Kidney capillary endothelial cell (primary cell): ENCODE results near the gene DUOXA1.
"Not testable (repeated sequence)": the region's sequence is repeated elsewhere in the genome, so short reads cannot be mapped to it uniquely, and the experiment has no call there.

ENCODE experiments used
- DNase-seq: peaks from one replicate; pipeline ENCODE4 v3.0.0-alpha.2; 2018; ENCODE audit warnings: low spot score

DUOXA1 gene

GRCh38 chr15:45089712-45090373 is 39.8 kb downstream of the DUOXA1 start:
- DNase-seq: no peak

- DNase-seq: no peak
Observed at GRCh38 chr15:45088801-45089711, 40.6 kb downstream of the DUOXA1 start.

- DNase-seq: no peak
Observed at GRCh38 chr15:45087513-45087912, 42.2 kb downstream of the DUOXA1 start.

- no peak for DNase-seq
Observed at GRCh38 chr15:45084163-45084562, 45.5 kb downstream of the DUOXA1 start.

- DNase-seq: no peak
Observed at GRCh38 chr15:45083223-45083622, 46.5 kb downstream of the DUOXA1 start.

DNA sequence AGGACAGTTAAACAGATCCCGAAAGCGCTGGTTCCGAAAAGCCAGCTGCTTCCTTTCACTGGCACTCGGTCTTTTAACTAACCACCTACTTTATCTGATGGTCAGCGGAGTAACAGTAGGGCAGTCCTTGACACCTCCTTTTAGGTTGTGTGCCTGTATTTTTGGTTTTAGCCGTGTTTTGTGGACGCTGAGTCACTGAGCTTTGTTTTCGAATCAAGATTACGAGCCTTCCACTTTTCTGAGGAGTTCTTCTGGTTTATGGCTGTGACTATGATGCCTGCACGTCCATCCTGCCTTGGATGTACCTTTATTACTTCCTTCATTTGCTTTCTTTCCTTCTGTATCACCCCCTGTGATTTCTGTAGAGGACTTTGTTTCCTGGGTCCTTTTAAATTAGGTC is 47.3 kb downstream of the DUOXA1 start:
- not testable (repeated sequence) for DNase-seq

DNA sequence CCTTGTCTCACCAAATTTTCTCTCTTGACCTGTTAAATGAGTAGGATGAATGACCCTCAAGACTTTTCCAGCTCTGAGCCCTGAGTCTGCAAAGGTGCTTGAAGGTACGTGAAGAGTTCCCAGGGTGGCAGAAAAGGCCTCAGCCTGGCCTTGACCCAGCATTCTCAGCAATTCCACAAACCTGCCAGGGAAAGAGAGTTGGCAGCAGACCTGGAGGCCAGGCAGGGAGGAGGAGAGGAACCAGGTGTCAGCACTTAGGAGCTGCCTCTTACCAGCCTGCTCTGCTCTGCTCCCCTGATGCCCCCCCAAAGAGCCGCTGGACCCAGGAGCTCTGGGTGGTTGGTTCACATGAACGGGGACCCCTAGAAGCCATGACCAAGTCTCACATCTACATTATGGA is 49.1 kb downstream of the DUOXA1 start:
- DNase-seq: not testable (repeated sequence)

DNA sequence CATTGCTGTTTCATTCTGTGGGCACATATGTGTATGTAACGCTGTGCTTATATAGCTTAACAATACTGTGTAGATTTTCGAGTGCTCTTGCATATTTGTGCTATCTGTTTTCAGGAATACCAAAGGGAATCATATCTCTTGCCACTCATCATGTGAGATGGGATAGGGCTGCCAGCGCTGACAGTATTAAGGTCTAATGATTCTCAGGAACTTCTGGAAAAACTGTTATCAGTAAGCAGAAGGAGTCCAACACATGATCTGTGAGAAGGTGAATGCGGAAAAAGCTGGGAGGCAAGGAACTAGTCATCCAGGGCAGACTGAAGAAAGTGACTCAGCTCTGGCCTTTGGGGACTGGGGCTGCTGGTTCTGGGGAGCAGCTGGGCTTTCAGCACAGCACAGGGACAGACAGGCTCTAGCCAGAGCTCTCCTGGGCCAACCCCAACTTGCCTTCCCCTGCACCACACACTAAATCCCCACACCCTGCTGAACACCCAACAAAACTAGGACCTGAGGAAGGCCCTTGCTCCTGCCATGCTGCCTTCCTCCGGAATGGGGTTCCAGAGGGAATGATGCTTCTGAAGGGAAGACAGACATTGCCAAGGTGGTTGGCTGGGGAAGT is 49.9 kb downstream of the DUOXA1 start:
- DNase-seq: not testable (repeated sequence)

DNA sequence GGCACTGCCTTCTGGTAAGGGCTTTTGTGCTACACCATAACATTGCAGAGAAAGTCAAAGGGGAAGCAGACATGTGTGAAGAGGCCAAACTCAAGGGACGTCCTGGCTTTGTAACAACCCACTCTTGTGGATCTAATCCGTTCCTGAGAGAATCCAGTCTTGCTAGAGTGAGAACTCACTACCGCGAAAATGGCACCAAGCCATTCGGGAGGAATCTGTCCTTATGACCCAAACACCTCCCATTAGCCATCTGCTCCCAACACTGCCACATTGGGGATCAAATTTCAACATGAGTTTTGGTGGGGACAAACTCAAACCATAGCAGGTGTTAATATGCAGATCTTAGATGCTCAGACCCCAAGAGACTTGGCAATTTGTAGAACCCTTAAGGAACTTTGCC is 50.5 kb downstream of the DUOXA1 start:
- not testable (repeated sequence) for DNase-seq

DNA sequence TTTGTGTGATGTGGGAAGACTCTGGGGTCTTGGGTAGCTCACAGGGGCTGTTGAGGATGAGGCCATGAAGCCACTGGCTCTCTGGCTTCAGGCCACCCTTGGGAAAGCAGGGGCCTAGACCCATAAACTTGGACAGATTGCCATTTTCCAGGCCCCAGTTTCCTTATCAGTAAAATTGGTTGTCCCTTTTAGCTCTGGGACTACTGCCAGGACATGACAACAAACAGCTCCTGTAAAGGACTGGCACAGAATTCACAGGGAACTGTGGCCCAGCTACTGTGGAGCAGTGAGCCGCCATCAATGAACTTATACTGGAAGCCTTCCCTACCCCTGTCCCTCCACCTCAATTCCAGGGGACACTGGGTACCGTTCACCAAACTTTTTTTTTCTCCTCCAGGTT is 52.3 kb downstream of the DUOXA1 start:
- DNase-seq: not testable (repeated sequence)

- not testable (repeated sequence) for DNase-seq
Observed at GRCh38 chr15:45075440-45076320, 54.0 kb downstream of the DUOXA1 start.

GRCh38 chr15:45073602-45074001 is 56.1 kb downstream of the DUOXA1 start:
- DNase-seq: not testable (repeated sequence)

DNA sequence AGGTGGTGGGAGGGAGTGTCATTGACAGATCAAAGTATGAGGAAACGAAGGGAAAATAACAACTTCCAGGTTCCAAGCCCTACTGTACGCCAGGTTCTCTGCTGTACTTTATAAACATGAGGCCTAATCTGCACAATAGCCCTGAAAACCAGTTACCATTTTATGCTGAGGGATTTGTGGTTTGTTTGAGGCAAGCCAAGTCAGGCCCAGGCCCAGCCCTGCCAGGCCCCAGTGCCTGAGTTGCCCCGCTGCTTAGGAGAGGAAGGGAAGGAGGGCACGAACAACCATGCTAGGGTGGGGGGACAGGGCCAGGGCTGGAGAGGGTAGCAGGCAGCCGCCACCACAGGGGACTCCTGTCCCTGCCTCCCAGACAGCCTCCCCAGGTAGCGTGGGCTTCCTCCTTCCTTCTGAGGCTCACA is 59.7 kb downstream of the DUOXA1 start:
- DNase-seq: not testable (repeated sequence)
